ENCODE results near the gene USP12.
"Not testable (repeated sequence)": the region's sequence is repeated elsewhere in the genome, so short reads cannot be mapped to it uniquely, and the experiment has no call there.

USP12 gene

GRCh38 chr13:27128825-27129627 is 42.6 kb downstream of the USP12 start:
- H3K27me3 ChIP-seq (ENCODE audit: insufficient read depth, poor library complexity, severe bottlenecking): no peaks in the 10 kb centered on the region
- ATAC-seq (ENCODE audit: low read depth): no peak
- TF ChIP-seq, protein P1, sequence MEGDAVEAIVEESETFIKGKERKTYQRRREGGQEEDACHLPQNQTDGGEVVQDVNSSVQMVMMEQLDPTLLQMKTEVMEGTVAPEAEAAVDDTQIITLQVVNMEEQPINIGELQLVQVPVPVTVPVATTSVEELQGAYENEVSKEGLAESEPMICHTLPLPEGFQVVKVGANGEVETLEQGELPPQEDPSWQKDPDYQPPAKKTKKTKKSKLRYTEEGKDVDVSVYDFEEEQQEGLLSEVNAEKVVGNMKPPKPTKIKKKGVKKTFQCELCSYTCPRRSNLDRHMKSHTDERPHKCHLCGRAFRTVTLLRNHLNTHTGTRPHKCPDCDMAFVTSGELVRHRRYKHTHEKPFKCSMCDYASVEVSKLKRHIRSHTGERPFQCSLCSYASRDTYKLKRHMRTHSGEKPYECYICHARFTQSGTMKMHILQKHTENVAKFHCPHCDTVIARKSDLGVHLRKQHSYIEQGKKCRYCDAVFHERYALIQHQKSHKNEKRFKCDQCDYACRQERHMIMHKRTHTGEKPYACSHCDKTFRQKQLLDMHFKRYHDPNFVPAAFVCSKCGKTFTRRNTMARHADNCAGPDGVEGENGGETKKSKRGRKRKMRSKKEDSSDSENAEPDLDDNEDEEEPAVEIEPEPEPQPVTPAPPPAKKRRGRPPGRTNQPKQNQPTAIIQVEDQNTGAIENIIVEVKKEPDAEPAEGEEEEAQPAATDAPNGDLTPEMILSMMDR (IDR thresholded peaks at IDR 0.05; ENCODE audit: poor library complexity, severe bottlenecking): no peak
- H3K27ac ChIP-seq (ENCODE audit: poor library complexity, severe bottlenecking): no peak overlapping the region
- no peaks in the 10 kb centered on the region; the same call in none of the 2 replicates for H3K36me3 ChIP-seq (ENCODE audit: low read depth)
- DNase-seq (ENCODE audit: low spot score): no peak
- no peak overlapping the region for H3K4me3 ChIP-seq (ENCODE audit: severe bottlenecking)
- no peaks in the 10 kb centered on the region for H3K9me3 ChIP-seq (ENCODE audit: severe bottlenecking)
- peaks cover 14% of the 10 kb centered on the region for H3K4me1 ChIP-seq (ENCODE audit: insufficient read depth, poor library complexity, severe bottlenecking)

GRCh38 chr13:27126859-27127258 is 44.8 kb downstream of the USP12 start:
- H3K27me3 ChIP-seq (ENCODE audit: insufficient read depth, poor library complexity, severe bottlenecking): no peaks in the 10 kb centered on the region
- H3K4me3 ChIP-seq (ENCODE audit: severe bottlenecking): no peak overlapping the region
- H3K36me3 ChIP-seq (ENCODE audit: low read depth): no peaks in the 10 kb centered on the region; the same call in none of the 2 replicates
- H3K27ac ChIP-seq (ENCODE audit: poor library complexity, severe bottlenecking): no peak overlapping the region
- H3K4me1 ChIP-seq (ENCODE audit: insufficient read depth, poor library complexity, severe bottlenecking): peaks cover 11% of the 10 kb centered on the region
- DNase-seq (ENCODE audit: low spot score) (no peak), ATAC-seq (ENCODE audit: low read depth) (no peak)
- TF ChIP-seq, protein P1 (IDR thresholded peaks at IDR 0.05; ENCODE audit: poor library complexity, severe bottlenecking): no peak
- H3K9me3 ChIP-seq (ENCODE audit: severe bottlenecking): no peaks in the 10 kb centered on the region

GRCh38 chr13:27125357-27126282 is 46.0 kb downstream of the USP12 start:
- ATAC-seq (ENCODE audit: low read depth): no peak
- DNase-seq (ENCODE audit: low spot score): no peak
- H3K36me3 ChIP-seq (ENCODE audit: low read depth): no peaks in the 10 kb centered on the region; the same call in none of the 2 replicates
- H3K27ac ChIP-seq (ENCODE audit: poor library complexity, severe bottlenecking): no peak overlapping the region
- TF ChIP-seq, protein P1 (IDR thresholded peaks at IDR 0.05; ENCODE audit: poor library complexity, severe bottlenecking): no peak
- H3K4me3 ChIP-seq (ENCODE audit: severe bottlenecking): no peak overlapping the region
- peaks cover under 1% of the 10 kb centered on the region for H3K4me1 ChIP-seq (ENCODE audit: insufficient read depth, poor library complexity, severe bottlenecking)
- no peaks in the 10 kb centered on the region for H3K27me3 ChIP-seq (ENCODE audit: insufficient read depth, poor library complexity, severe bottlenecking)
- H3K9me3 ChIP-seq (ENCODE audit: severe bottlenecking): no peaks in the 10 kb centered on the region

GRCh38 chr13:27124571-27124970 is 47.0 kb downstream of the USP12 start:
- ATAC-seq (ENCODE audit: low read depth): no peak
- no peaks in the 10 kb centered on the region for H3K4me1 ChIP-seq (ENCODE audit: insufficient read depth, poor library complexity, severe bottlenecking)
- no peaks in the 10 kb centered on the region for H3K9me3 ChIP-seq (ENCODE audit: severe bottlenecking)

GRCh38 chr13:27123445-27123844 is 48.2 kb downstream of the USP12 start:
- not testable (repeated sequence) for H3K4me1 ChIP-seq (ENCODE audit: insufficient read depth, poor library complexity, severe bottlenecking); DNase-seq (ENCODE audit: low spot score); H3K4me3 ChIP-seq (ENCODE audit: severe bottlenecking); ATAC-seq (ENCODE audit: low read depth); H3K9me3 ChIP-seq (ENCODE audit: severe bottlenecking); H3K27me3 ChIP-seq (ENCODE audit: insufficient read depth, poor library complexity, severe bottlenecking); H3K36me3 ChIP-seq (ENCODE audit: low read depth); H3K27ac ChIP-seq (ENCODE audit: poor library complexity, severe bottlenecking)

More at GRCh38 chr13:27124571-27124970, 47.0 kb downstream of the USP12 start:
- H3K4me3 ChIP-seq (ENCODE audit: severe bottlenecking): no peak overlapping the region
- no peaks in the 10 kb centered on the region for H3K27me3 ChIP-seq (ENCODE audit: insufficient read depth, poor library complexity, severe bottlenecking)
- H3K27ac ChIP-seq (ENCODE audit: poor library complexity, severe bottlenecking): no peak overlapping the region
- no peaks in the 10 kb centered on the region; the same call in none of the 2 replicates for H3K36me3 ChIP-seq (ENCODE audit: low read depth)
- no peak for DNase-seq (ENCODE audit: low spot score)
- TF ChIP-seq, protein P1 (IDR thresholded peaks at IDR 0.05; ENCODE audit: poor library complexity, severe bottlenecking): no peak

Data from RWPE2 (cell line).